ENCODE measurements around the gene CMTM4.

GRCh38 chr16:66731101-66731500 lies 34.6 kb upstream of the CMTM4 start:
- no peak for TF ChIP-seq MAFK (IDR thresholded peaks at IDR 0.05; ENCODE audit: low read depth, low read length)
- no peak for TF ChIP-seq CTCF (conservative IDR thresholded peaks at IDR 0.05; ENCODE audit: low read depth, low read length)
- no peak for TF ChIP-seq CEBPB (IDR thresholded peaks at IDR 0.05; ENCODE audit: low read depth, low read length)
- no peak for TF ChIP-seq POLR2A (IDR thresholded peaks at IDR 0.05; ENCODE audit: low read depth, low read length)
- no peak for TF ChIP-seq RAD21 (IDR thresholded peaks at IDR 0.05; ENCODE audit: low read length)
- TF ChIP-seq NFE2L2 (IDR thresholded peaks at IDR 0.05; ENCODE audit: low read depth, low read length), result no peak
- no peak for TF ChIP-seq BHLHE40 (IDR thresholded peaks at IDR 0.05; ENCODE audit: low read depth, low read length)
- TF ChIP-seq RCOR1 (IDR thresholded peaks at IDR 0.05; ENCODE audit: insufficient replicate concordance, low read length), result no peak
- TF ChIP-seq, protein P1, sequence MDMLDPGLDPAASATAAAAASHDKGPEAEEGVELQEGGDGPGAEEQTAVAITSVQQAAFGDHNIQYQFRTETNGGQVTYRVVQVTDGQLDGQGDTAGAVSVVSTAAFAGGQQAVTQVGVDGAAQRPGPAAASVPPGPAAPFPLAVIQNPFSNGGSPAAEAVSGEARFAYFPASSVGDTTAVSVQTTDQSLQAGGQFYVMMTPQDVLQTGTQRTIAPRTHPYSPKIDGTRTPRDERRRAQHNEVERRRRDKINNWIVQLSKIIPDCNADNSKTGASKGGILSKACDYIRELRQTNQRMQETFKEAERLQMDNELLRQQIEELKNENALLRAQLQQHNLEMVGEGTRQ (IDR thresholded peaks at IDR 0.05; ENCODE audit: low read depth, low read length), result no peak

Measured in IMR-90 (cell line).